ENCODE data around the gene ARHGAP1. TPM values are rescaled to one million over a fixed set of nuclear protein-coding genes. Genes with fewer than 3 reads are reported as not detected.
A peak's percentile ranks its signal among the peaks of the same experiment; 100 is the strongest.
"Not testable (repeated sequence)": the region's sequence is repeated elsewhere in the genome, so short reads cannot be mapped to it uniquely, and the experiment has no call there.

The ARHGAP1 gene
- total RNA-seq, 4 donors from 2014 or later, result 39.2 to 53.6 (median 45.8) TPM

GRCh38 chr11:46719048-46719542 lies 18.7 kb upstream of the ARHGAP1 start, which contains the start of gene F2:
TSS of gene F2 (plus strand) at chr11:46719213. CDS start at chr11:46719236, 23 bp downstream.
- H3K36me3 ChIP-seq, result no peaks in the 10 kb centered on the region
- H3K27me3 ChIP-seq, result no peaks in the 10 kb centered on the region
- no peak for TF ChIP-seq CTCF (IDR thresholded peaks at IDR 0.05)
- TF ChIP-seq POLR2A (IDR thresholded peaks at IDR 0.05), result no peak
- H3K4me3 ChIP-seq, result no peak within 1 kb of the TSS
- WGBS, 2 donors, result 61 to 80% methylated on average over 2 to 3 of the region's 7 CpGs
- peaks cover 0 to 12% (median 0%) of the 10 kb centered on the region in 3 donors for H3K4me1 ChIP-seq
- DNase-seq, result no peak
- no peaks in the 10 kb centered on the region for H3K9me3 ChIP-seq
- intact Hi-C loops (cut with DNase I), result no loop called here
- H3K27ac ChIP-seq, result no peak within 1 kb of the TSS

- Histone ChIP-seq H3K4me1 (peaks cover 0 to 12% (median 0%) of the 10 kb centered on the region in 3 donors), H3K36me3 (no peaks in the 10 kb centered on the region), H3K27me3 (no peaks in the 10 kb centered on the region), H3K9me3 (no peaks in the 10 kb centered on the region), H3K4me3 (no peak overlapping the region), H3K27ac (no peak overlapping the region)
- no peak for TF ChIP-seq POLR2A (IDR thresholded peaks at IDR 0.05)
- TF ChIP-seq CTCF (IDR thresholded peaks at IDR 0.05), result no peak
- intact Hi-C loops (cut with DNase I), result no loop called here
- no peak for DNase-seq
- WGBS, 2 donors, result 78 to 80% methylated on average over 7 to 8 of the region's 11 CpGs
Measured at GRCh38 chr11:46718155-46719019, 18.0 kb upstream of the ARHGAP1 start.

- WGBS, 2 donors, result 81 to 95% methylated on average over 2 of the region's 2 CpGs
- intact Hi-C loops (cut with DNase I); H3K27me3 ChIP-seq; H3K27ac ChIP-seq; DNase-seq; H3K36me3 ChIP-seq; H3K4me3 ChIP-seq; H3K9me3 ChIP-seq: not testable (repeated sequence)
- peaks cover 0 to 12% (median 0%) of the 10 kb centered on the region in 3 donors for H3K4me1 ChIP-seq
Measured at GRCh38 chr11:46717825-46718154, 17.4 kb upstream of the ARHGAP1 start.

GRCh38 chr11:46712874-46713576 lies 12.6 kb upstream of the ARHGAP1 start:
- Histone ChIP-seq H3K27ac (no peak overlapping the region), H3K4me3 (no peak overlapping the region), H3K27me3 (no peaks in the 10 kb centered on the region), H3K9me3 (no peaks in the 10 kb centered on the region), H3K4me1 (peaks cover 0 to 15% (median 4%) of the 10 kb centered on the region in 3 donors), H3K36me3 (peaks cover 0 to 8% (median 0%) of the 10 kb centered on the region in 3 donors)
- TF ChIP-seq POLR2A (IDR thresholded peaks at IDR 0.05), result no peak
- WGBS, 2 donors, result 90 to 92% methylated on average over 7 of the region's 7 CpGs
- intact Hi-C loops (cut with DNase I), result no loop called here
- DNase-seq, result no peak

GRCh38 chr11:46711303-46711702 lies 10.9 kb upstream of the ARHGAP1 start:
- Histone ChIP-seq H3K36me3 (peaks cover 0 to 26% (median 0%) of the 10 kb centered on the region in 3 donors), H3K9me3 (no peaks in the 10 kb centered on the region), H3K4me1 (peaks cover 0 to 15% (median 4%) of the 10 kb centered on the region in 3 donors), H3K27ac (peak overlapping the region; percentile 53 to 90 (median 78)), H3K4me3 (no peak overlapping the region), H3K27me3 (no peaks in the 10 kb centered on the region)
- intact Hi-C loops (cut with DNase I), result no loop called here
- DNase-seq, result no peak
- 71 to 80% methylated on average over 1 to 5 of the region's 5 CpGs for WGBS, 2 donors
- TF ChIP-seq POLR2A (IDR thresholded peaks at IDR 0.05), result no peak
- TF ChIP-seq CTCF (IDR thresholded peaks at IDR 0.05), result no peak

GRCh38 chr11:46710821-46711269 lies 10.4 kb upstream of the ARHGAP1 start:
- intact Hi-C loops (cut with DNase I), result no loop called here
- peaks cover under 1 to 30% (median 4%) of the 10 kb centered on the region in 3 donors for H3K36me3 ChIP-seq
- DNase-seq, result no peak
- no peak overlapping the region for H3K4me3 ChIP-seq
- 54 to 73% methylated on average over 4 to 6 of the region's 10 CpGs for WGBS, 2 donors
- TF ChIP-seq CTCF (IDR thresholded peaks at IDR 0.05), result no peak
- peak in 1 of 4 donors; percentile 12 for TF ChIP-seq POLR2A (IDR thresholded peaks at IDR 0.05)
- peak overlapping the region; percentile 53 to 90 (median 78) for H3K27ac ChIP-seq
- H3K4me1 ChIP-seq, result peaks cover 0 to 15% (median 4%) of the 10 kb centered on the region in 3 donors
- no peaks in the 10 kb centered on the region for H3K9me3 ChIP-seq
- no peaks in the 10 kb centered on the region for H3K27me3 ChIP-seq

- DNase-seq; H3K4me1 ChIP-seq; H3K27ac ChIP-seq; intact Hi-C loops (cut with DNase I); H3K4me3 ChIP-seq; H3K9me3 ChIP-seq; H3K27me3 ChIP-seq: not testable (repeated sequence)
- H3K36me3 ChIP-seq, result peaks cover 15 to 45% (median 19%) of the 10 kb centered on the region in 3 donors
- WGBS, 2 donors, result 89 to 95% methylated on average over 8 to 9 of the region's 9 CpGs
Measured at GRCh38 chr11:46709351-46709750, 8.9 kb upstream of the ARHGAP1 start.
